Coronary artery (tissue), 2 donors: ENCODE results near the gene FRYL.
A peak's percentile ranks its signal among the peaks of the same experiment; 100 is the strongest.

Experiments used
- DNase-seq: peaks from one replicate; pipeline ENCODE4 v3.0.0-alpha.2; 2017; ENCODE audit warnings: low spot score
- H3K27ac ChIP-seq, 2 donors: fragments of 200-600 bp; sonication (generic); one replicate each; pipeline ENCODE4 v1.5.1; 2016 to 2019
- H3K4me3 ChIP-seq: fragments of 200-600 bp; sonication (generic); 2 replicates; pipeline ENCODE4 v1.5.1; 2016; ENCODE audit warnings: mild to moderate bottlenecking, moderate library complexity
- CTCF ChIP-seq: fragments of 200-600 bp; sonication (generic); IDR thresholded peaks from one replicate; pipeline ENCODE4 v1.5.1; 2019; ENCODE audit warnings: antibody characterized with exemption

Gene FRYL

GRCh38 chr4:48781968-48782367 is 1.9 kb upstream of the FRYL start:
- H3K27ac ChIP-seq = no peak overlapping the region
- no peak for DNase-seq
- H3K4me3 ChIP-seq = no peak overlapping the region
- no peak for TF ChIP-seq CTCF

GRCh38 chr4:48780865-48781214 is 761 bp upstream of the FRYL start:
- Histone ChIP-seq H3K27ac (peak overlapping the region; percentile 75 to 86), H3K4me3 (peak overlapping the region; percentile 87)
- no peak for TF ChIP-seq CTCF
- DNase-seq = no peak

GRCh38 chr4:48779095-48779997 is 733 bp downstream of the FRYL start:
- no peak for TF ChIP-seq CTCF
- Histone ChIP-seq H3K4me3 (peak overlapping the region; percentile 87), H3K27ac (peak overlapping the region; percentile 90 to 92)
- DNase-seq = peak; percentile 80

- H3K4me3 ChIP-seq = peak overlapping the region; percentile 87
- DNase-seq = no peak
- TF ChIP-seq CTCF = no peak
- peak overlapping the region; percentile 90 to 92 for H3K27ac ChIP-seq
These were observed 1.5 kb downstream of the FRYL start for GRCh38 chr4:48778431-48779094.

- DNase-seq = no peak
- TF ChIP-seq CTCF = no peak
- Histone ChIP-seq H3K27ac (no peak overlapping the region), H3K4me3 (peak overlapping the region; percentile 87)
These were observed 2.3 kb downstream of the FRYL start for GRCh38 chr4:48777739-48778138.

GRCh38 chr4:48774760-48775710 is 5.0 kb downstream of the FRYL start:
- Histone ChIP-seq H3K4me3 (no peak overlapping the region), H3K27ac (no peak overlapping the region)
- no peak for DNase-seq
- TF ChIP-seq CTCF = no peak
